ENCODE data around the gene IL11.

IL11 gene

DNA sequence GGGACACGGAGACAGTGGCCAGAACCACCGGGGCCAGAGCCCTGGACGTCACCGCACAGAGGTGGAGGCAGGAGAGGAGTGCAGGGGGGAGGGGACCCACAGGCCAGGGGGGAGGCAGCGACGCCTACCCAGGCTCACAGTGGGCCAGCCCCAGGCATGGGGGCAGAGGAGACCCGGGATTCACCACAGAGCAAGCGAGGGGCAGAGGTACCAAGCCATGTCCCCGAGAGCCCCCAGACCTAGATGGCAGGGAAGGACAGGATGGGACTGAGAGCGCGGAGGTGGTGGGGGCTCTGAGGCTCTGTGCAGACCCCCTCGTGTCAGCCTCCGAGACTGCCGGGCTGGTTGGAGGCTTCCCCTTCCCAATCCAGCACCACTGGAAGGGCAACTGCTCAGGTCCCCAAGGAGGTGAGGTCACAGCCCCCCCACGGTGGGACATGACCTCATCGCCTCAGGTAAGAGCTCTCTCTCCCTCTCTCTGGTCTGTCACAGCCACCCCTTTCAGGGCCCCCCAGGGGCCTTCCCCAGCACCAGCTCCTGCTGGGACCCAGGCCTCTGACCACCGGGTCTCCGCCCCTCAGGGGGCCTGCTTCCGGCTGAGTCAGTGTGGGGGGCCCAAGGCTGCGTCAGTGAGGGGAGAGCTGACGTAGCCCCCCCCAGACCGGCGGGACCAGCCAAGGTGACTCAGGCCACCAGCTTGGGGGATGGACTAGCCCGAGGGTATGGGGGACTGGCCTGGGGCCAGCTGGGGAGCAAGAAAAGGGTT lies 2.2 kb upstream of the IL11 start:
- DNase-seq (ENCODE audit: low read depth, low spot score) = no peak

DNA sequence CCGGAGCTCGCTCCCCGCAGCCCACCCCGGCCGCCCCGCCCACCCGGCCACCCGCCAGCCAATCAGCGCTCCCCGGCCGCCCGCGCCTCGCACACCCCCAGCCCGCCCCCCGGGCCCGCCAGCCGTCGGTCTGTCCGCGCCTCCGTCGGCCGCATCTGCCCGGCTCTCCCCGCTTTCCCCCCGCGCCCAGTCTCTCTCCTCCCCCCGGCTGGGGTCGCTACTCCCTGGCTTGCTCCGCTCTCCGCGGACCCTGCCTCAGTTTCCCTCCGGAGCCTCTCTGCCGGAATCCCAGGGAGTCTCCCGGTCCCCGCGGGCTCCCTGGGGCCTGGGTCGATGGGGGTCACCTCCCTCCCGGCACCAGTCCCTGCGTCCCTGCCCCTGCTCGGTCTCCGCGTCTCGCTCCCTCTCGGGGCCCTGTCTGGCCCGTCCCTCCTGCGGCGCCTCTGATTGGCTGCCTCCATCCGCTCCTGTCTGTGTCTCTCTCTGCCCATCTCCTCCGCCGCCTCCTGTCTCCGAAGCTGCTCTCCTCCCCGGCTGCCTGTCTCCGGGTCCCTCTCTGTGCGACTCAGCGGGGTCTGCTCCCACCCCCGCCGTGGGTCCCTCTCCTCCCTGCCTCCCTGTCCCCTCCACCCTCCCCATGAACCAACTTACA lies 484 bp downstream of the IL11 start:
- DNase-seq (ENCODE audit: low read depth, low spot score) = peak; percentile 85

GRCh38 chr19:55368701-55369563 lies 1.3 kb downstream of the IL11 start:
- peak; percentile 79 for DNase-seq (ENCODE audit: low read depth, low spot score)

DNA sequence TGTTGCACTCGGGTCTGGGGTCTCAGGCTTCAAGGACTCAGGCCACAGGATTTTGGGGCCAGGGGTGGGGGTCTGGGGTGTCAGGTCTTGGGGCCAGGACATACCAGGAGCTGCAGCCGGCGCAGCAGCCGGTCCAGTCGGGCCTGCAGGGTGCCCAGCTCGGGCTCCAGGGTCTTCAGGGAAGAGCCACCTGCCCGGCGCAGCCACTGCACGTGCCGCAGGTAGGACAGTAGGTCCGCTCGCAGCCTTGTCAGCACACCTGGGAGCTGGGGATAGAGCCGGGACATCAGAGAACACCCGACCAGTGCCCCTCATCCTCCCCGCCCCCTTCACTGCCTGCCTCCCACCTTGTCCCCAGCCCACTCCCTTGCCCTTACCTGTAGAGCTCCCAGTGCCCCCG lies 2.2 kb downstream of the IL11 start:
- no peak for DNase-seq (ENCODE audit: low read depth, low spot score)

DNA sequence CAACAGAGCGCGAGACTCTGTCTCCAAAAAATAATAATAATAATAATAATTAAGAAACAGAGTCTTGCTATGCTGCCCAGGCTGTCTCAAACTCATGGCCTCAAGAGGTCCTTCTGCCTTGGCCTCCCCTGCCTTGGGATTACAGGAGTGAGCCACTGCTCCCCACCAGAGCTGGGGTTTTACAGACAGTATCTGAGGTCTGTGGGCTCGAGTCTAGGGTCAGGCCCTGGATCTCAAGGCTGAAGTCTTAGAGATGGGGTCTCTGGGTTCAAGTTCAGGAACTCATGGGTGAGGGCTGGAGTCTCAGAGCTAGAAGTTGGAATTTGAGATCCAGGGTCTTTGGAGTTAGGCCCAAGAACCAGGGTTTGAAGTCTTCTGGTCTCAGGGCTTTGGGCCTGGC lies 3.5 kb downstream of the IL11 start:
- no peak for DNase-seq (ENCODE audit: low read depth, low spot score)

GRCh38 chr19:55365964-55366363 lies 4.3 kb downstream of the IL11 start:
- no peak for DNase-seq (ENCODE audit: low read depth, low spot score)

GRCh38 chr19:55365245-55365644 lies 5.0 kb downstream of the IL11 start:
- no peak for DNase-seq (ENCODE audit: low read depth, low spot score)

DNA sequence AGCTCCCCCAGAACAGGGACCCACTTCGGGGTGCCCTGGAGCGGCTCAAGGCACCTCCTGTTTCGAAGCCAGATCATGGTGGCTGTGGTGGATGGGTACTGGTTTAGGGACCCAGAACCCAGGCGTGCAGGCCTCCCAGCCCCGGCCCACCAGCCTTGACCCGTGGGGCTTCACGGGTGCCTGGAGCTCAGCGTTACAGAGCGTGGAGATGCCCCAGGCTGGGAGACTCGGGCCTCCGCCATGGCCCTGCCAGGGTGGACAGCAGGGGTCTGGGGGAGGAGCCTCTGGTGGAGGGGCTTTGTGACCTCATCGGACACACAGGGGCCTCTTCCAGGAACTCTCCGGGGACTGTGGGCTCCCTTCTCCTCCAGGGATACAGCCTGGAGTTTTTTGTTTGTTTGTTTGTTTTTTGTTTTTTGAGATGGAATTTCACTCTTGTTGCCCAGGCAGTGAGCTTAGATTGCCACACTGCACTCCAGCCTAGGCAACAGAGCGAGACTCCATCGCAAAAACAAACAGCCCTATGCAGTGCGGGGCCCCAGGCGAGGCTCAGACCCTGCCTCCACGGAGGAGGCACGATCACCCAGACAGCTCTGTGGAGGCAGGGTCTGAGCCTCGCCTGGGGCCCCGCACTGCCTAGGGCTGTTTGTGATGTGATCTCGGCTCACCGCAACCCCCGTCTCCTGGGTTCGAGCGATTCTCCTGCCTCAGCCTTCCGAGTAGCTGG lies 7.1 kb downstream of the IL11 start, which contains the start of gene GARIN5B:
TSS of gene GARIN5B (minus strand) at position 271 of the 727 bp plus-strand sequence. CDS start at position 77, 194 bp downstream.
- peak; percentile 50 for DNase-seq (ENCODE audit: low read depth, low spot score)

DNA sequence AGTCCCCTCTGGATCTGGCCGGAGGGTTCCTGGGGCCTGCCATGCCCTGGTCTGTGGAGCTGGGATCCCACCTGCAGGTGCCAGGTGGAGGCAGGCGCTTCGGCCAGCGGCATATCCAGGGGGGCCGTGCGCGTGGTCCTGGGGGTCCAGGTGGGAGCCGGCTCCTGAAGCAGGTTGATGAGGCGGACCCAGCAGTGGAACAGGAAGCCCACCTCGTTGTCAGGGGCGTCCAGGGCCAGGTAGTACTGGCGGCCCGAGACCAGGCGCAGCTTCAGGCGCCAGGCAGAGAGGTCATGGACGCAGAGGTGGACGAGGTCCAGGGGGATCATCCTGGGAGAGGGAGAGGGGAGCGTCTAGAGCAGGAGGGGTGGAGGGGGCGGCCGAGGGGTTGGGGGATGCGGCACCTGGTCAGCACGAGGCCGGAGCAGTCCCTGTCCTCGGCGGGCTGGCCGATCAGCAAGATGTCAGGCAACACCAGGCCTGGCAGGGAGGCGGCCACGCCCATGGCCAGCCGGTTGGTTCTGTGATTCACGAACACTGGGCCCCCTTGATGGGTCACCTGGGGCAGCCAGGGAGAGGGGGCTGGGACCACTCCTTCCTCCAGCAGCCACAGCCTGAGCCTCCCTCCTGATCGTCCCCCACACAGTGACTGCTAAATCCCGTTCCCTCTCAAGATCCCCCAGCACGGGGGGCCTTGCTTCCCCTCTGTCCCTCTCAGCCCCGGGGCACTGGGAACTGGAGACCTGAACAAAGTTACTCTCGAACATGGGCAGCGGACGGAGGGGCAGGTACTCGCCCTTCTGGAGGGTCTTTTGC lies 7.9 kb downstream of the IL11 start:
- DNase-seq (ENCODE audit: low read depth, low spot score) = no peak

DNA sequence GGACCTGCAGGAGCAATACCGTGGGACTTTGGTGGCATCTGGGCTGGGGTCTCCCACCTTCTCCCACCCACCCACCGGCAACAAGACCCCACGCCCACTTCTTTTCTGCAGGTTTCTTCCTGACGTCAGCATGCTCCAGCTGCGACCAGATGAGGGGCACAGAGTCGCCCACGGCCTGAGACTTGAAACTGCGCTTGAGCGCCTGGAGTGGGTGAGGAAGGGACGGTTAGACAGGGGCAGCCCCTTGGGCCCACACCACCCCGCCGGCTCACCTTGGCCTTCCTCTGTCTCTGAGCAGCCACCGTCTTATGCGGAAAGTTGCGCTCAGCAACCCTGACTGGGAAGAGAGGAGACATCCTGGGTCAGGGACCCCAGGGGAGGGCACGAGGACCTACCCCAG lies 9.4 kb downstream of the IL11 start:
- DNase-seq (ENCODE audit: low read depth, low spot score) = no peak

DNA sequence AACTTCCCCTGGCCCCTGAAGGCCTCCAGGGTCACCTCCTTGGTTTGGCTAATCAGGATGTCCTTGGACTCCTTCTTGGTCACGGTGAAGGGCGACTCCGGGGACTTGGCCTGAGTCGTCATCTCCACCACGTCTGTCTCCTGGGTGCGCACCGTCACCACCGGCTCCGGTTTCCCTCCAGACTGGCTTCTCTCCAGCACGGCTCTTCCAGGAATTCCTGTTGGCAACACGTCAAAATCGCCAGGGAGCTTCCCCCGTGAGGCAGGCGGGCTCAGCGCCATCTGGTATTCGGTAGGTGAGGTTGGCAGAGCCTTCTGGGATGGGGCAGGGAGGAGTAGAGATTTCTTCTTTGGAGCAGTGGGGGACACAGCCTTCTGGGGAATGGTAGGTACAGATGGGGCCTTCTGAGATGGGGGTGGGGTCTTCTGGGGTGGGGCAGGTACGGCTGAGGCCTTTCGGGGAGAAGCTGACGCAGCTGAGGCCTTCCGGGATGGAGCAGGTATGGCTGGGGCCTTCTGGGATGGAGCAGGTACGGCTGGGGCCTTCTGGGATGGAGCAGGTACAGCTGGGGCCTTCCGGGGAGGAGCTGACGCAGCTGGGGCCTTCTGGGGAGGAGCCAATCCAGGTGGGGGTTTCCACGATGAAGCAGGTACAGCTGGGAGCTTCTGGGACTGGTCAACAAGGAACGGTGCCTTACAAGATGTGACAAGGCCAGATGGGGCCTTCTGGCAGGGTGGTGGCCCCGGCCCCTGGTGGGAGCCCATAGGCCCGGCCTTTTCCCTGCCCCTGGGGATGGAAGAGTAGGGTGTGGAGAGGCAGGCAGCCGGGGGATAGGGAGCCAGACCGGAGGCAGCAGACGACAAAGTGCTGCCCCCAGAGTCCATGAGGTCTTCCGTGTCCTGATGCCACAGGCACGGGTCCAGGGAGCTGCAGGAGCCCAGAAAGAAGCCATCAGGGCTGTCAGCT lies 11.0 kb downstream of the IL11 start:
- no peak for DNase-seq (ENCODE audit: low read depth, low spot score)

DNA sequence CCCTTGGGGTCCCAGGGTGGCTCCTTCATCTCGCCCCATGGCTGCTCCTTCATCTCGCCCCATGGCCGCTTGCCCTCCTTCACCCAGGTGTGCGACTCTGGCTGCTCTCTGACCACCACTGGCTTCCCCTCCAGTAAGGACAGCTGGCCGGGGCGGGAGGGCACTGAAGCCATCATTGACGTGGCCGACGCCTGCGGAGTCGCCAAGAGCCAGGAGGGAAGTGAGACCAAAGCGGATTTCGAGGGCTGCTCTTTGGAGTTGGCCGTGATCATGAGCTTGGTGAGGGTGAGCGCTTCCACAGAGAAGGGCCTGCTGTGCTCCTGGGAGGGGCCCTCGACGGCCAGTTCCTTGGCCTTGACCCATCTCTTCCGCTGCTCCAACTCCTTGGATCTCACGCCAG lies 11.8 kb downstream of the IL11 start:
- no peak for DNase-seq (ENCODE audit: low read depth, low spot score)

GRCh38 chr19:55355213-55355821 lies 14.9 kb downstream of the IL11 start:
- peak; percentile 73 for DNase-seq (ENCODE audit: low read depth, low spot score)

DNA sequence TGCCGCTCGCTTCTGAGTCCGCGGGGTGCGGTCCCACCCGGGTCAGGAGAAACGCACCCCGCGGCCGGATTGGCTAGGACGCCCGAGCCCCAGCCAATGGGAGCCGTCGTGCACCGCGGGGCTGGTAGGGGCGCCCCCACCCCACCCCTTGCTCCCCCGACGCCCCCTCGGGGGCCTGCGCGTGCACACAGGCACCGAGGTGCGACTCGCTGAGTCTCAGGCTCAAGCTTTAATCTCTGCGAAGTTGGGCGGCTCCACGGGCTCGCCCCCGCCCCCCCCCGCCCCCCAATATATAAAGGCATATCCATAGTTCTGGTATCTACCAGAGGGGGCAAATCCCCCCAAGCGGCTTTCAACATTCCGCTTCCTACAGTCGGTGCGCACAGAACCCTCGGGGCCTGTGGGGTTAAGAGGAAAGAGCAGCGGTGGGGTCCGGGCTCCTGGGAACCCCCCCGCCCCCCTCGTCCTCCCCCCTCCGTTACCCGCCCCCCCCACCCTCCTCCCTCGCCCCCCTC lies 15.5 kb downstream of the IL11 start, which contains the start of gene COX6B2:
TSS of gene COX6B2 (minus strand) at position 22 of the 515 bp plus-strand sequence. CDS start 198 bp downstream, outside the sequence.
- DNase-seq (ENCODE audit: low read depth, low spot score) = no peak

GRCh38 chr19:55353803-55354697 lies 16.2 kb downstream of the IL11 start:
- peak; percentile 89 for DNase-seq (ENCODE audit: low read depth, low spot score)

- no peak for DNase-seq (ENCODE audit: low read depth, low spot score)
These were observed 16.9 kb downstream of the IL11 start for GRCh38 chr19:55353356-55353802.

DNA sequence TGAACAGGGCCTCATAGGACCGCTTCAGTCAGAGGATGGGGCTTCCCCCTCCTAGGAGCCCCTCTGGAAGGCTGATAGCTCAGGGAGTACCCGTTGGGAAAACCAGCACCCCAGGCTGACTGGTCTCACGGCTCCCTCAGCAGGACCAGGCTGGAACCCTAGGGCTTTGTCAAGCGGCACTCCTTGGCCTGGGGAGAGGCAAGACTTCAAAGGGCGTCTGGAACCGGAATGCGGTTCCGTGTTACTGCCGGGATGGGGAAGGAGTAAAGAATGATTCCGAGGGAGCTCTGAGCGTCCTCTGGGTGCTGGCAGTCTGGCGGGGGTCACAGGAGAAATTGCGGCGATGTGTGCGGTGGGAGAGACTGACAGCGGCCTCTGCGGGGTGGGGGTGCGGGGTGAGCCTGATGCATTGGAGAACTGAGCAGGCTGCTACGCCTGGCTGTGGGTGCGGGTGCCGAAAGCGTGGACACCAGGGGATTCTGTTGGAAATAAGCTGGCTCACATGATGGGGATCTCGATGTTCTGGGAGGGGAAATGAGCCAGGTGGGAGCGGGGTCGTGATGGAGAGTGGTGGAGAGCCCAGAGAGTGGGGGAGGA lies 17.6 kb downstream of the IL11 start:
- peak; percentile 30 for DNase-seq (ENCODE audit: low read depth, low spot score)
